DND-41 (cell line): ENCODE measurements around the gene CABP4.

Source experiments
- ATAC-seq: fragments of 200-7000 bp; cut with Tn5 transposase; 3 replicates; pipeline ENCODE4 v1.9.1; 2021; ENCODE audit warnings: low read depth; ENCODE audit not compliant: insufficient read depth
- DNase-seq: peaks from one replicate; pipeline ENCODE4 v3.0.0-alpha.2; 2020
- H2AFZ ChIP-seq: 2 replicates; pipeline ENCODE4 v1.6.0; 2012; ENCODE audit warnings: low read depth, low read length
- H3K27ac ChIP-seq: 2 replicates; pipeline ENCODE4 v1.5.1; 2012; ENCODE audit warnings: low read length, inconsistent platforms
- H3K27me3 ChIP-seq: fragments of 200-600 bp; sonication (generic); 2 replicates; pipeline ENCODE4 v1.6.0; 2012; ENCODE audit warnings: low read length, mild to moderate bottlenecking, inconsistent platforms; ENCODE audit not compliant: insufficient read depth, poor library complexity
- H3K36me3 ChIP-seq: 2 replicates; pipeline ENCODE4 v1.5.1; 2012; ENCODE audit warnings: low read length, inconsistent platforms; ENCODE audit not compliant: insufficient read depth
- H3K4me1 ChIP-seq: 2 replicates; pipeline ENCODE4 v1.5.1; 2012; ENCODE audit warnings: mild to moderate bottlenecking, low read length; ENCODE audit not compliant: insufficient read depth
- H3K4me2 ChIP-seq: 2 replicates; pipeline ENCODE4 v1.6.0; 2012; ENCODE audit warnings: mild to moderate bottlenecking, moderate library complexity, low read length, inconsistent platforms; ENCODE audit not compliant: insufficient read depth
- H3K4me3 ChIP-seq, 2 experiments: fragments of 200-600 bp in 1 of 2; shearing (Covaris generic) in 1 of 2; 2 replicates each; pipeline ENCODE4 v1.5.1; 2012 to 2016; ENCODE audit warnings: inconsistent platforms in 2 of 2, low read length in 2 of 2, mild to moderate bottlenecking in 2 of 2, low read depth in 1 of 2, moderate library complexity in 1 of 2
- H3K79me2 ChIP-seq: 2 replicates; pipeline ENCODE4 v1.6.0; 2012; ENCODE audit warnings: low read length, inconsistent platforms; ENCODE audit not compliant: insufficient read depth
- H3K9ac ChIP-seq: 2 replicates; pipeline ENCODE4 v1.6.0; 2012; ENCODE audit warnings: low read depth, mild to moderate bottlenecking, inconsistent platforms, low read length, moderate library complexity
- H3K9me3 ChIP-seq: 2 replicates; pipeline ENCODE4 v1.5.1; 2012; ENCODE audit warnings: low read length, moderate library complexity, mild to moderate bottlenecking, inconsistent platforms; ENCODE audit not compliant: insufficient read depth, severe bottlenecking
- H4K20me1 ChIP-seq: 2 replicates; pipeline ENCODE4 v1.6.0; 2012; ENCODE audit warnings: low read length; ENCODE audit not compliant: insufficient read depth
- EZH2 ChIP-seq: IDR thresholded peaks from 3 replicates; pipeline ENCODE4 v1.6.1; 2012; ENCODE audit warnings: borderline replicate concordance, low read depth, mild to moderate bottlenecking, moderate library complexity, low read length, inconsistent platforms; ENCODE audit not compliant: severe bottlenecking
- TF ChIP-seq, protein P1 (sequence below): IDR thresholded peaks from 2 replicates; pipeline ENCODE4 v1.5.1; 2012; ENCODE audit warnings: borderline replicate concordance, low read length, moderate library complexity, mild to moderate bottlenecking; ENCODE audit not compliant: poor library complexity, severe bottlenecking; ENCODE audit errors: extremely low read depth

CABP4 gene

DNA sequence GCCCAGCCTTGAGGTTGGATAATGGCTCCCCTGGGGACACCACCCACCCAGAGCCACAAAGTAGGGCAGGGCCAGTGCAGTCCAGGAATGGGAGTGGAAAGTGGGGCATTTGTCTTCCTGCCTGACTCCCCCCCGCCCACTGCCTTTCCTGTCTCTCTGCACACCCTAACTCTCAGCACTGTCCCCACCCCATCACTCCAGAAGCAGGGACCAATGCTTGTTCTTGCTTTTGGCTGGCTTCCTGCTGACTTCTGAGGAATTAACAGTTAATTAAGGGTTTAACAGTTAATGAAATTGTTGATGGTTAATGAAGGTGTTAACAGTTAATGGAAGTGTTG lies 45.3 kb downstream of the CABP4 start:
- Histone ChIP-seq H3K4me3 (no peak overlapping the region), H2AFZ (no peak overlapping the region), H4K20me1 (peaks cover 22% of the 10 kb centered on the region), H3K36me3 (peaks cover 72% of the 10 kb centered on the region), H3K27me3 (no peaks in the 10 kb centered on the region), H3K9me3 (no peaks in the 10 kb centered on the region), H3K79me2 (peaks cover 29% of the 10 kb centered on the region), H3K4me2 (no peak overlapping the region), H3K27ac (no peak overlapping the region), H3K4me1 (peaks cover 15% of the 10 kb centered on the region), H3K9ac (no peak overlapping the region)
- ATAC-seq (no peak), DNase-seq (no peak)
- no peak for TF ChIP-seq EZH2
- TF ChIP-seq, protein P1, sequence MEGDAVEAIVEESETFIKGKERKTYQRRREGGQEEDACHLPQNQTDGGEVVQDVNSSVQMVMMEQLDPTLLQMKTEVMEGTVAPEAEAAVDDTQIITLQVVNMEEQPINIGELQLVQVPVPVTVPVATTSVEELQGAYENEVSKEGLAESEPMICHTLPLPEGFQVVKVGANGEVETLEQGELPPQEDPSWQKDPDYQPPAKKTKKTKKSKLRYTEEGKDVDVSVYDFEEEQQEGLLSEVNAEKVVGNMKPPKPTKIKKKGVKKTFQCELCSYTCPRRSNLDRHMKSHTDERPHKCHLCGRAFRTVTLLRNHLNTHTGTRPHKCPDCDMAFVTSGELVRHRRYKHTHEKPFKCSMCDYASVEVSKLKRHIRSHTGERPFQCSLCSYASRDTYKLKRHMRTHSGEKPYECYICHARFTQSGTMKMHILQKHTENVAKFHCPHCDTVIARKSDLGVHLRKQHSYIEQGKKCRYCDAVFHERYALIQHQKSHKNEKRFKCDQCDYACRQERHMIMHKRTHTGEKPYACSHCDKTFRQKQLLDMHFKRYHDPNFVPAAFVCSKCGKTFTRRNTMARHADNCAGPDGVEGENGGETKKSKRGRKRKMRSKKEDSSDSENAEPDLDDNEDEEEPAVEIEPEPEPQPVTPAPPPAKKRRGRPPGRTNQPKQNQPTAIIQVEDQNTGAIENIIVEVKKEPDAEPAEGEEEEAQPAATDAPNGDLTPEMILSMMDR: no peak

DNA sequence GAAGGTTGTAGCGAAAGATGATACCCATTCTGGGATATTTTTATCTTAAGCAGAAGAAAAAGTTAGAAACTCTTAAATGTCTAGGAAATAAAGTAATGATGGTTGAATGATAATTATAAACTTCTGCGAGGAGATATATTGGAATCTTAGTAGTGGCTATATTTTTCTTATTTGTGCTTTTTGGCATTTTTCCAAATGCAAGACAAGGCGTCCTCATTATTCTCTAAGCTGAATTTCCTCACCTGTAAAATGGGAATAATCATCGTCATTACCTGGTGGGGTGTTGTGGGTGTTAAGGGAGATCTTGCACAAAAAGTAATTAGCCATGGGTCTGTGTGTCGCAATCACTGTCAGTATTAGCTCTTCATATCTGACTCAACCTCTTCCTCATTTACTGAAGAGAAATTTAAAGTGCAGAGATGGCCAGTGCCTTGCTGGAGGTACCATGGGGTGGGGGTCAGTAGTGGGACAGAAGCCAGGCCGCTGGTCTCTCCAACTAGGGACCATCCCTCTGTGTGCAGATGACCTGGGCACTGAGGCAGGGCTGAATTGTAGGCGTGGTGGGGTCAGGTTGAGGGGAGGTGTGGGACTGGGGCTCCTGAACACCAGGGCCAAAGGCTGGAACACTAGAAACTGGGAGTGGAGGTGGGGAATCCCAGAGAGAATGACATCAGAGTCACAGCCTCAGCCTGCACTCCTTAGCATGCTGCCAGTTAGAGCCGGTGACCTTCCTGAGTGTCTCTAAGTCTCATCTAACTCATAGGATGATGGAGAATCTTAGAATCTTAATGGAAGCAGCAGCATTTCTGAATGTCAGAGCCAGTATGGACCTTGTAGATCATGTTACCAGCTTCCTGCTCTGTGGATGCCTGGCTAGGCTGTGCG lies 45.9 kb downstream of the CABP4 start:
- H3K4me3 ChIP-seq: no peak overlapping the region
- H3K36me3 ChIP-seq: peaks cover 66% of the 10 kb centered on the region
- ATAC-seq (no peak), DNase-seq (no peak)
- H3K4me1 ChIP-seq: peaks cover 22% of the 10 kb centered on the region
- H3K4me2 ChIP-seq: no peak overlapping the region
- peaks cover 27% of the 10 kb centered on the region for H4K20me1 ChIP-seq
- H3K9me3 ChIP-seq: no peaks in the 10 kb centered on the region
- TF ChIP-seq, protein P1: no peak
- H2AFZ ChIP-seq: no peak overlapping the region
- peaks cover 34% of the 10 kb centered on the region for H3K79me2 ChIP-seq
- no peak overlapping the region for H3K27ac ChIP-seq
- H3K27me3 ChIP-seq: no peaks in the 10 kb centered on the region
- no peak overlapping the region for H3K9ac ChIP-seq

DNA sequence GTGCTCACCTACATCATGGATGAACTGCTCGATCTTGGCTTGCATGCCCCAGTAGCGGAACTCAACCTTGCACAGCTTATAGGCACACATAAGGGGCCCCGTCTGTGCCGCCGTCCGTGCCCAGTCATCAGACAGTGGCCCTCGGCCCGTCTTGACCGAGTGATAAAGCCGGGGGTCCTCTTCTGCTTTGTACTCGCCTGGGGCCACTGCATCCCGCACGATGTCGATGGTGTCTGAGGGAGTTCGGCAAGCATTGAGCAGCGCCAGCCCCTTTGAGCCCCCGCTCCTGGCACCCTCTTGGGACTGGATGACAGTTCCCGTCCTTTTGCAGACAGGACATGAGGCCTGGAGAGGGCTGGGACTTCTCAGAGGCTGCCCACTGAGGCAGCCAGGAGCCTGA lies 46.7 kb downstream of the CABP4 start:
- Histone ChIP-seq H3K27ac (no peak overlapping the region), H3K27me3 (no peaks in the 10 kb centered on the region), H3K4me2 (no peak overlapping the region), H3K4me3 (no peak overlapping the region), H2AFZ (no peak overlapping the region), H3K36me3 (peaks cover 66% of the 10 kb centered on the region), H3K79me2 (peaks cover 39% of the 10 kb centered on the region), H4K20me1 (peaks cover 32% of the 10 kb centered on the region), H3K4me1 (peaks cover 29% of the 10 kb centered on the region), H3K9ac (no peak overlapping the region), H3K9me3 (no peaks in the 10 kb centered on the region)
- TF ChIP-seq, protein P1: no peak
- no peak for TF ChIP-seq EZH2
- no peak for ATAC-seq
- no peak for DNase-seq
